DMS 273 treated with DMSO at 0.1 percent for 48 hours (cell line): ENCODE data around the gene KRT14.
A peak's percentile ranks its signal among the peaks of the same experiment; 100 is the strongest.
"Not testable (repeated sequence)": the region's sequence is repeated elsewhere in the genome, so short reads cannot be mapped to it uniquely, and the experiment has no call there.

ENCODE experiments used
- DNase-seq: peaks from one replicate; lab custom pipeline; 2025; lab: John Stamatoyannopoulos, UW

The KRT14 gene

DNA sequence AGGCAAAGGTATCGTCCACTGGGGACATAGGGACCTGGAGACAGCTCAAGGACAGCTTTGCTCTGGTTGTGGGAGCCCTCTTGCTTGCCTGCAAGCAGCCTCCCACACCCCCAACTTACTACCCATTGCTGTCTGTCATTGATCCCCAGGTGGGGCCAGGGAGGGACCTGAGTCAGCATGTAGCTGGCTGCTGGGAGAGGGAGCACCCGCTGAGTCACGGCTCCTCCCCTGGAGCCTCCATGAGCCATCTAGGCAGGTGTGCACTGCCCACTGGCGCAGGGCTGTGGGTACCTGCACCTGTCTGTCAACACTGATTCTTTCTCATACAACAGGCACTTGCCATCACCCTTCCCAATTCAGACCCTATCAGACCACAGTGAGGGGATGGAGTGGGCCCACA is 10.0 kb downstream of the KRT14 start:
- DNase-seq: not testable (repeated sequence)

DNA sequence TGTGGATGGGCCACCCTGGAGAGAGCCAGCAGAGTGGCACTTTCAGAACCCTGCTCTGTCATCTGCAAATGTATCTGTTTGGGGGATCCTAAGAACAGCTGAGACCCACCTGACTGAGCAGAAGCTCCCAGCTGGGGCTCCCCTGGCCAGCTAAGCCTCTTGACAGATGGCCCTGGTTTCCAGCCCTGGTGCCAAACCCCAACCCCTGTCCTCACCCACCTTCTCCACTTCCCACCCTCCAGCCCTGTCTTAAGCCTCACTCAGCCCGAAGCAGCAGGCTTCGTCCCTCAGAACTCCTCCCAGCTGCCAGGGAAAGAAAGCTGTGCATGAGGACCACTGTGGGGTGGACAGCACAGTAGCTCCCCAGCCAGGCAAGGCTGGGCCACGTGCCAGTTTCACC is 11.4 kb downstream of the KRT14 start:
- no peak for DNase-seq

DNA sequence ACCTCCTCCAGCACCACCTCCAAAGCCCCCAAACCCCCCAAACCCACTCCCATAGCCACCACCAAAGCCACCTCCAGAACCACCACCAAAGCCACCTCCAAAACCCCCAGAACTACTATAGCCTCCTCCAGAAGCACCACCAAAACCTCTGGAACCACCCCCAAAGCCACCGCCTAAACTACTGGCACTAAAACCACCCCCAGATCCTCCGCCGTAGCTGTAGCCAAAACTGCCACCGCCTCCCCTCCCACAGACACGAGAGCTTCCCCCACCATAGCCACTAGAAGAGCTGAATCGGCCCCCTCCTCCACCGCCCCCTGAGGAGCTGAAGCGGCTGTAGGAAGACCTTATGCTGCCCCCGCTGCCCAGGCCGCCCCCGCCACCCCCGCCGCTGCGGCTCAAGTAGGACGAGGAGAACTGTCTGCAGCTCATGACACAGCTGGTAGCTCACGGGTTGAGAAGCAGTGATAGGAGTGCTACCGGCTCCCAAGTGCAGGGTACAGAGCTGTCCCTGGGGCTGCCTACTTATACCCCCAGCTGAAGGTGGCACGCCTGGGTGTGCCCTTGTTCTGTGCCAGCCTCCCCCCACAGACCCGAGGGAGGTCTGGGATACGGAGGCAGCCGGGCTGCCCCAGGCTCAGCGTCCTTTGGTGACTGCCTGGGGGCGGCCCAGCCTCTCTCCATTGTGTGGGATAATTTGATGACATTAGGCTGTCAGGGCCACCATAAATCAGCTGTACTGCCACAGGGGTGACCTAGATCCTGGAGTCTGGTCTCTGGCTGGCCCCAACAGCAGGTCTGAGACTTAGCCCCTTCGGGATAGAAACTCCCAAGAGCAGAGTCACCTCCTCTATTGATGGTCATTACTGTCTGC is 14.9 kb downstream of the KRT14 start, which contains the start of gene KRT9:
Gene KRT9 (minus strand): TSS at position 499 of the 874 bp plus-strand sequence. CDS start 67 bp downstream, at position 432.
- DNase-seq: no peak

DNA sequence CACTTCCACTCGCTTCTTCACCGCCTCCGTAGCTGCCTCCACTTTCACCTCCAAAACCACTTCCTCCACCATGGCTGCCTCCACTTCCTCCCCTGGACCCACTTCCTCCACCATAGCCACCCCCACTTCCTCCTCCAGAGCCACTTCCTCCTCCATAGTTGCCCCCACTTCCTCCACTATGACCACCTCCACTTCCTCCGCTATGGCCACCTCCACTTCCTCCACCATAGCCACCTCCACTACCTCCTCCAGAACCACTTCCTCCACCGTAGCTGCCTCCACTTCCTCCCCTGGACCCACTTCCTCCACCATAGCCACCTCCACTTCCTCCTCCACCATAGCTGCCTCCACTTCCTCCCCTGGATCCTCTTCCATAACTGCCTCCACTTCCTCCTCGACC is 19.4 kb downstream of the KRT14 start:
- DNase-seq: no peak

DNA sequence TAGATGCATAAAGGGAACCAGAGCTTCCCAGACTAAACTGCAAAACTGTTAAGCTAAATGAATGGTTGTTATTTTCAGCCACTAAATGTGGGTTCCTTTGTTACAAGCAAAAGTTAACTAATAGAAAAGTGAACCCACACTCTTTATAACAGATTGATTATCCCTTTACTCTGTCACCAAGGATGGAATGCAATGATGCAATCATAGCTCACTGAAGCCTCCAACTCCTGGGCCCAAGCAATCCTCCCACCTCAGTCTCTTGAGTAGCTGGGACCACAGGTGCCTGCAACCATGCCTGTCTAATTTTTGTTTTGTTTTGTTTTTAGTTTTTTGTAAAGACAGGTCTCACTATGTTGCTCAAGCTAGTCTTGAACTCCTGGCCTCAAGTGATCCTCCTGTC is 21.4 kb downstream of the KRT14 start:
- DNase-seq: no peak

DNA sequence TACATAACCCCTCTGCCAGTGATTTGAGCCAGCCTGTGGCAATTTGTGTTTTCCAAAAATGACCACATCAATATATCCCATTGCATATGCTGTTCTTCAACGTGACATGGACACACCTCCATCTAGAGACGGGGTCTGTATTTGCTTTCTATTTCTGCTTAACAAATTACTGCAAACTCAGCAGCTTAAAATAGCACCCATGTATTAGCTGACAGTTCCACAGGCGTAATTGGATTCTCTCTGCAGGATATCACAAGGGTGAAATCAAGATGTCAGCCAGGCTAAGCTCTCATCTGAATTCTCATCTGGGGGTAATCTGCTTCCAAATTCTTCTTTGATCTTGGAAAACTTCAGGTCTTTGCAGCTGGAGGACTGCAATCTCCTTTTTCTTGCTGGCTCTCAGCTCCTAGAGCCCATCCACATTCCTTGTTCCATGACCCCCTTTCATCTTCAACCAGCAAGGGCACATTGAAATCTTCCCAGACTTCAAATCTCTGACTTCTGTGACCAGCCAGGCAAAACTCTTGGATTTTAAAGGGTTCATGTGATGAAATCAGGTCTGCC is 23.0 kb downstream of the KRT14 start:
- DNase-seq: no peak

DNA sequence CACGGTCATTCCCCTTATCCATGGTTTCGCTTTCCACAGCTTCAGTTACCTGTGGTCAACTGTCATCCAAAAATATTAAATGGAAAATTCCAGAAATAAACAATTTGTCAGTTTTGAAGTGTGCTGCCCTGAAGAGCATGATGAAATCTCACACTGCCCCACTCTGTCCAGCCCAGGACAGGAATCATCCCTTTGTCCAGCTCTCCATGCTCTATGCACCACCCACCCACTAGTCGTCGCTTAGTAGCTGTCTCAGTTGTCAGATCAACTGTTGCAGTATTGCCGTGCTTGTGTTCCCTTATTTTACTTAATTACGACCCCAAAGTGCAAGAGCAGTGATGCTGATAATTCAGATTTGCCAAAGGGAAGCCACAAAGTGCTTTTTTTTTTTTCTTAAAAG is 25.1 kb downstream of the KRT14 start:
- DNase-seq: no peak

DNA sequence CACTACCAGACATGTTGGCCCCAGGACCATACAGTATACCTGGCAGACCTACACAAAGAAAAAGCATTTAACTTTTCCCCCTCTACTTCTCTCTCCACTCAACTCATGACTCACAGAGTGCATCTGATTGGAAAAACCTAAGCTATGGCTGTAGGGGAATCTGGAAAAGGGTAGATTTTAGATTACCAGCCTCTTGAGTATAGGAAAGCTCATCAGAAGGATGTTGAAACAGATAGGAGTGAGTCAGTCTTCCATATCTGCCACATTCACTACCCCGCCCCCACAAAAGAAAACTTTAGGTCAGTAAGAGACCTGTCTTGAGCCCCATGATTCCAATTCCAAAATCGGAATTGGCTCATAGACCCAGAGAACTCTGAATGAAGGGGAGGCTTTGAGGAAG is 27.1 kb downstream of the KRT14 start:
- no peak for DNase-seq

DNA sequence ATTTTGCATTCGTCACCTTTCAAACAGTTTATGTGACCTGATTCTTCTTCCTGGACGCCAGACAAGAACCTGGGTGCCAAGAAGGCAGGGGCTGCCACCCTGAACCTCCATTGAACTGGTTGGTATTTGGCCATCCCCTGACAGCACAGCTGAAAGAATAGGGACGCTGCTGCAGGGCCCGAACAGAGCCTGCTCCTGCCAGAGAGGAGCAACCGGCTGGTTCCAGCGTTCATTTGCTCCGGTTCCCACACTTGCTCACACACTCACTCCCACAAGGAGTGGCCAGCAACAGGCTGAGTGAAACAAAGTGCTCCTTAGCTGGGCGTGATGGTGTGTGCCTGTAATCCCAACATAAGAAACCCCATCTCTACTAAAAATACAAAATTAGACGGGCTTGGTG is 29.8 kb downstream of the KRT14 start:
- no peak for DNase-seq

DNA sequence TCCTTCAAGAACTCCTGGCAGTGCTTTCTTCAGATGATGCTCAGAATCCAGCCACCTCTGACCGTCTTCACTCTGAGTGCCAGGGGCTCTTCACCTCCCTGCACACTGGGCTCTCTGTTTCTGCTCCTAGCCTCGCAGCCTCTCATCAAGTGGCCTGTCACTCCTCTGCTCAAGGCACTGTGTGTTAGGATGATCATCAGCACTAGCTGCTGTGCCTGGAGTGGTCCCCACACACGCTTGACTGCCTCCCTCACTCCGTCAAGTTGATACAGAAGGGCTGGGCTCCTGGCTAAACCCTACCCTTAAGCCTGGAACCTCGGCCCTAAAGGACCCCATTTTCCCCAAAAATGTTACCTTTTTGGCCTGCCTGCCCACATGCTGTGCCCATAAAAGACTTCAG is 30.4 kb downstream of the KRT14 start:
- no peak for DNase-seq

DNA sequence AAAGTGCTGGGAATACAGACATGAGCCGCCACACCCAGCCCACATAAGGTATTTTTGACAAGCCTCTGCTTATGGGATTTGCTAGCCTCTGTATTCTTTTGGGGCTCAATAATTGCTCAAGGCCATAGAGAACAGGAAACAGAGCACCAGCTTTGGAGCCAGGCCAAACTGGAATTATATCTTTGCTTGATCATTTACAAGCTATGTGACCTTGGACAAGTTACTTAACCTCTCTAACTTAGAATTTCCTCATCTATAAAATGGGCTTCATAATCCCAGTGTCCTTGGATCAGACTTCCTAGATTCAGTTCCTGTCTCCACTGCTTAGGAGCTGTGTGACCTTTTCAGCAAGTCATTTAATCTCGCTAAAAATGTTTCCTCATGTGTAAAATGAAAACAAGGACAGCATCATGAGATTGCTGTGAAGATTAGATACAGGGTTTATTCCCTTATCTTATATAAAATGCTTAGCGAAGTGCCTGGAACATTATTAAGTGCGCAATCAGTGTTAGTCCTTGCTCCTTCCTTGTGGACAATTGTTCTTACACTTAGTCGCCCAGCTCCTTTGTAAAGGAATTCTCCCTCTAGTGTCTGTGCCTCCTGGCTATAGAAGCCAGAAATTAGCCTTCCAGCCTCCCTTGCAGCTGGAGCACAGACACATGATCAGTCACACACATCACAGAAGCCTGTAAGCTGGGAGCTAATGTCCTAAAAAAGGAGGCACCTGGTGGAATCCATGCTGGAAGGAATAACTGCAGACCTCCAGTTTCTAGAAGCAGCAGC is 31.4 kb downstream of the KRT14 start:
- no peak for DNase-seq

DNA sequence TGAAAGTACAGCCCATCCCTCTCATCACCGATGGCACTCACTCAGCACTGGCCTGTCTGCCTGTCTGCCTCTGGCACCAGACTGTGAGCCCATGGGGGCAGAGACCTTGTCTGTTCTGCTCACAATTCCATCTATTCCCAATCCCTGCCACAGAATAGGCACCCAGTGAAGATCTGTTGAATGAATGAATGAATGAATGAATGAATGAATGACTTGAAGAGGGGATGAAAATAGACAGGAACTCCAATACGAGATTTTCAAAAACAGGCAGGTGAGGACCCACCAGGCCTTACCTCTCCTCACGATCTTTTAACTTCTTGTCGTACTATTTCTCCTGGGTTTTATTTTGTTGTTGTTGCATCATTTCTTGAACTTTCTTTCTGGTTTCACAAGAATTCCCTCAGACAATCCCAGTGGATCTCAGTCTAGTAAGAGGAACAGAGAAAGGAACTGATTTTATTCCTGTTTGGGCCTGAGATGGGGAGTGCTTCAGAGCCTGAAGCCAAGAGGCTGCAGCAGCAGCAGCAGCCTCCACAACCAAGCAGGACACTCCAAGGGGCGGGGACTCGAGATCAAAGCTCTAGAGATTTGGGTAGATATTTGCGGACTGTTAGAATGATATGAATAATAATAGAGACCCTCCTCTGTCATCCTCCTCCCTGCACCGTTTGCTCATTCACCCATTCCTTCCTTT is 32.6 kb downstream of the KRT14 start:
- no peak for DNase-seq

DNA sequence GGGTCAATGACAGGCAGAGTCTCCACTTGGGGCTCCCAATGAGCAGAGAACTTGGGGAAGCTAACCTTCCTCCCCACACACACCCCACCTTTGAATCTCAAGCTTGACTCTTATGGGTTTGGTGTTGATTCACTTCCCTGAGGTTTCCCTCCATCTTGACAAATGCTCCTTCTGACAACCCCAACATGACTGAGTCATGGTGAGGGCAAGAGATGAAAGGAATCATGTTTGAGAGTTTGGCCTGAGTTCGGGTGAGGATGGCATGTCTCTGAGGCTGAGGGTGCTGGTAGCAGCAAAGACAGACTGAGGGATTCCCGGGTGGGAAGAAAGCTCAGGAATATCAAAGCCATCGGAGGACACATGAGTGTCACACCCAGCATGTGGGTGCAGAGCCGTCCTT is 33.5 kb downstream of the KRT14 start:
- no peak for DNase-seq

DNA sequence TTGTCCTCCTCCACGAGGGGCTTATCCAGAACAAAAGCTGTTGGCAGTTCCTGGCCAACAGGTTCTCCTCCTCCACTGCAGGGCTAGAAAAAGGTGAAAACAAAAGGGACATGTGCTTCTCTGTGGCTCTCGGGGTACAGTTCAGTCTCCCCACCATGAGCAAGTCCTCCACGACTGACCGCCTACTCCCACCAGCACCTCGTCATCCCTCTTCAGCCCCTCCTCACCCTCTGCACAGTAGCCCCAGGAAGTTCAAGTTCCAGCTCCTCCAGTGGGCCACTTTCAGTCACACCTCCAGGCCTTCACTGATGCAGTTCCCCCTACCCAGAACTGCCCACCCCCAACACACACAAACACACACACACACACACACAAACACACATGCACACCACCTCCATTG is 34.2 kb downstream of the KRT14 start:
- DNase-seq: no peak

DNA sequence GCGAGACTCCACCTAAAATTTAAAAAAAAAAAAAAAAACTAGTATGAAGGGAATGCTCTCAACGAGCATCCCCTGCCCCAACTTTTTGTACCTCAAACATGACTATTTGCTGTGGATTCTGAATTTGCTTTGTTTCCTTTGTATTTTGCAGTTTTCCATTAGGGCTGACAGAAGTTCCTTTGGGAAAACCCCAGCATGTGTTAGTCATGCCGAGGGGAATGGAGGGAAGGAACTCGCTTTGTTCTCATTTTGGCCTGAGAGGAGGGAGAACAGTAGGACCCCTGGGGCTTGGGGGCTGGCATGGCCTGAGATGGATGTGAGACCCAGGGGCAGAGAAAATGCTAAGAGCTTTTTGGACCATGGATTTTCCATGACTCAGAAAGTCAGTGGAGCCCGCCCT is 35.3 kb downstream of the KRT14 start:
- no peak for DNase-seq

DNA sequence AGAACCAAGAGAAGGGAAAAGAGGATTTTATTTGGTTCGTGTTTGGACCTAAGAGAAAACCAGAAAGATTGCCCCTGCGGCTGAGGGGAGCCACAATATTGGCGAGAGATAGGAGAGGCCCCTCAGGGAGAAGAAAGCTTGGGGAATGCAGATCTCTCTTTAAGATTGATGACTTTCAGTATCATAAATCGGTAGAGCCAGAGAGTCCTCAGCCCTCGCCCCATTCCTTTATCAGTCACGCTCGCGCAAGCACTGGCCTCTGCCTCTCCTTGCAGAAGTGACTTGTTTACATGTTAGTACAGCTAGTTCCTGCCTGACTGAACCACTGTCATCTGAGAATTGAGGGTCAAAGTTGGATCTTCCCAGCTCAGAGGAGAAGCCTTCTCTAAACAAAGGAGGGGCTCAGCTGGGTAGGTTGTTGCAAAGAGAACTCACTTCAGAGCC is 37.1 kb downstream of the KRT14 start:
- DNase-seq: no peak

DNA sequence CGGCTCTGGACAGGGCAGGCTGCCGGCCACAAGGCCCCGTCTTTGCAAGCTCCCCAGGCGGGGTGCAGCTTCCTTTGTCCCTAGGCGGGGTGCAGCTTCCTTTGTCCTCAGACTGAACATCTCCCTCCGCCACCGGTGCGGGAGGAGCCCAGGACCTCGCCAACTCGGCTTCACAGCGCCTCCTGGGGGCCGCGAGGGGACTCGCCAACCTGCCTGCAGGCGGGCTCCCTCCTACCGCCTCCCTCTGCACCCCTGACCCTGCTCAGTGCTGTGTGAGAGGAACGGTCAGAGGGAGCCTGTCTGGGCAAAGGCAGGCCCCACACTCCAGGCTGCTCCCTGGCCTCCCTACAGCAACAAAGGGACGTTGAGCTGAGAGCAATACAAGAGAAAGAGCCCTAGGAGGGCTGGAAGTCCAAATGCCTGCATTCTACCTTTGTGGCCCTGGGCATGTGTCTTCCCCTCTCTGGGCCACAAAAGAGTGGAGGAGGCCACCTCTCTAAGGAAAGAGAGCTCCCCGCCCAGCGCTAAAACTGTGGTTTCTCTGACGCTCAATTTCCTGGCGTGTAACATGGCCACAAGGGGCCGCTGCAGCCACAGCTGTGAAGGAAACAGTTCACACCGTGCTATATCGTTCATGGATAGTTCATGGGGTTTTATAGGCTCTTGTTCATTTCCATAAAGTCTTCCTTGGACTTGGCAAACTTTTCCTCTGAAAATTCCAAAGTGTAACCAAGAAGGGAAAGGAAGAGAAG is 37.7 kb downstream of the KRT14 start:
- peak; percentile 36 for DNase-seq

DNA sequence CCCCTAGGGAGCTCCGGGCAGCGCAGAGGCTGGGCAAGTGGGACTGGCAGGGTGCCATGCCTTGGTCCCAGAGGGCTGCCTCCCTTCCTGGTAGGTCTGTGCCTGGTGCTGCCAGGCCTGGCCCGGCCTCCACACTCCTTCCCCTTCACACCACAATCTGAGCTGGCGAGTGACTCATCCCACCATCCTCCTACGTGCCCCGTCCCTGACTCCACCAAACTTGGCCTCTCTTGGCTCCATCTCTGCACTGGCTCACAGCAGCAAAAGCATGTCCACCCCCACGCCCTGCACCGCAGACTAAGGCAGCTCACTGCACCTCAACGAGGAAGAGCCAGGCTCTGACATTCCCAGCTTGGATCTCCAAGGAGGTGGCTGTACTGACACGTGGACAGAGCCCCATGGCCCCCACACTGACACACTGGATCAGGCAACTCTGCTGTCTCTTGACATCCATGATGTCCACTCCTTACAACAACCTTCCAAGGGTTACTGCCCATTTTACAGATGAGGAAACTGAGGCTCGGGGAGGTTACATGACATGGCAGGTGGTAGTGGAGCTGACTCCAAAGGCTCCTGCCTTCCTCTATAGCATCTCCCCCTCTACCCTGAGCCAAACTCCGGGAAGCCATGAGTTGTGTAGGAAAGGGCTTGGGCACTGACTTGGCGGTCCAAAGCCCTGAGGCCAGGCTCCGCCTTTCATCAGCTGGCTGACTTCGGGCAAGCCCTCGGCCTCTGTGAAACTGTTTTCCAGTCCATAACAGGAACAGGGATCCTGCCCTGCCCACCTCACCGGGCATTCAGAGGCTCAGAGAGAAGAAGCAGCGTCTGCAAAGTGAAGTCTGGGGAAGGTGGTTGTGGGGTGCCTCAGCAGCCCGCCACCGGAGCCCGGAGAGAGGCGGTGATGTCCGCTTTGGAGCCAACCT is 38.5 kb downstream of the KRT14 start:
- DNase-seq: peak; percentile 31

DNA sequence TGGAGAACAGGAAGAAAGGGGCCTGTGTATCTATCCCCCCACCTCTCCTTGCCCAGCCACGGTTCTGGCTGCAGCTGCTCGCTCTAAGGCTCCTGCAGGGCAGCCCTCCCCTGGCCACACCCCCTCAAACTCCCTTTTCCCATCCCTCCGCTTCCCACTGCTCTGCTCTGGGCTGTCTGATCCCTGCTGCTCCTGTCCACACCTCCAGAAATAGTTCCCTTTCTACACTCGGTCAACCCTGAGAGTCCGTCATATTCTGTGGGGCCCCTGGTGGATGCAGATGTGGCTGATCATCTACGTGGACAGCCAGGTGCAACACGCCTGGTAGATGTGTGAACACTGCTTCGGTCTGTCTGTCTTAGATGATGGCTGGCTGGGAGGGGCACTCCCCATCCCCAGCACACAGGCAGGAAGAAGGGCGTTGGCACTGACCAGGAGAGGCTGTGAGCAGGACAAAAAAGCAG is 39.3 kb downstream of the KRT14 start:
- DNase-seq: no peak

DNA sequence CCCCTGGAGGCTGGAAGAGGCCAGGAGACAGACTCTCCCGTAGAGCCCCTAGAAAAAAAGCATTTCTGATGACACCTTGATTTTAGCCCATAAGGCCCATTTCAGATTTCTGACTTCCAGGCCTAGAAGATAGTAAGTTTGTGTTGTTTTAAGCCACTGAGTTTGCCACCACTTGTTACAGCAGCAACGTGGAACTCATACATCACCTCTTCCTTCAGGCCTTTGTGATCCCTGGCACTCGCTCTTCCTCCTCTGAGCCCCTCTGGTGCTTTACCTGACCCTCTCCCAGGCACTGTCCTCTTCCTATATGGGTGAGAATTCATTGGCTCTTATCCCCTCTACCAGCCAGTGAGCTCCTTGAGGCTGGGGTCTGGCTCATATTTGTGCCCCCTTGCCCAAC is 39.9 kb downstream of the KRT14 start:
- DNase-seq: no peak
